GM10266 (cell line): Measurements from ENCODE around the gene LZTR1.
"Not testable (repeated sequence)": the region's sequence is repeated elsewhere in the genome, so short reads cannot be mapped to it uniquely, and the experiment has no call there.

ENCODE experiments used
- DNase-seq: peaks from one replicate; pipeline ENCODE4 v3.0.0; 2012; ENCODE audit errors: extremely low spot score
- TF ChIP-seq, protein P1 (sequence below): IDR thresholded peaks from 2 replicates; pipeline ENCODE4 v1.5.1; 2012; ENCODE audit warnings: mild to moderate bottlenecking, low read depth; ENCODE audit not compliant: control insufficient read depth, insufficient read depth; ENCODE audit errors: missing control alignments

The LZTR1 gene

DNA sequence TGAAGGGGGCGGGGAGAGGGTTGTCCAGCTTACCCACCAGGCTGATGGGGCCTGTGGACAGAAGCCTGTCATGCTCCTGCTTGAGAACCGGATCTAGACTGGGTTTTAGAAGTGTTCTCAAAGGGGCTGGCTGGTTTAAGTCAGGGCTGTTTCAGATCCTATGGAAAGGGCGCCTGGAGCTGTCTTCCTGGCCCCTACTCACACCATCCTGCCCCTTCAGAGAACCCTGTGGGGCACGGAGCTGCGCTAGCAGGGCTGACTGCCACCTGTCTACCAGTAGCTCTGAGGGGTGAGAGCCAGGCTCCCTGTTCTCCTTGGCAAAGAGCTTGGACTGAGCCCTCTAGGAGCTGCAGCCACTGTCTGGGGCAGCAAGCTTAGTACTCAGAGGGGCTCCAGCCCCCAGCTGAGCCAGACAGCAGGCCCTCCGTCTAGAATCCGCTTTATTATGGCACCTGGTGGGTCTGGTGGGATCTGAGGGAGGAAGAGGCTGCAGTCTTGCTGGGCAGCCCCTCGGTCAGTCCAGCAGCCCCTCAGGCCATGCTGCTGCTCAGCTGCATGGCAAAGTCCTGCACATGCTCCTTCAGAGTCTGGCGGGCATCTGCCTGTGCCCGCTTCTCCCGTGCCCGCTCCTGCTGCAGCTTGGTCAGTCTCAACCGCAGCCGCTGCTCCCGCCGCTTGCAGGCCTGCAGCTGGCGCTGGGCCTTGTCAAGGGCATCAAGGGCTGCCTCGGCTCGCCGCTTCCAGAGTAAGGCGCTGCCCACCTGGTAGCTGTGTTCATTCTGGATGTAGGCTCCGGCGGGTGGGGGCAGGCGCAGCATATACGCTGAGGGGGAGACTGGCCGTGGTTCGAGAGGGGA is 17.5 kb downstream of the LZTR1 start:
- no peak for DNase-seq

DNA sequence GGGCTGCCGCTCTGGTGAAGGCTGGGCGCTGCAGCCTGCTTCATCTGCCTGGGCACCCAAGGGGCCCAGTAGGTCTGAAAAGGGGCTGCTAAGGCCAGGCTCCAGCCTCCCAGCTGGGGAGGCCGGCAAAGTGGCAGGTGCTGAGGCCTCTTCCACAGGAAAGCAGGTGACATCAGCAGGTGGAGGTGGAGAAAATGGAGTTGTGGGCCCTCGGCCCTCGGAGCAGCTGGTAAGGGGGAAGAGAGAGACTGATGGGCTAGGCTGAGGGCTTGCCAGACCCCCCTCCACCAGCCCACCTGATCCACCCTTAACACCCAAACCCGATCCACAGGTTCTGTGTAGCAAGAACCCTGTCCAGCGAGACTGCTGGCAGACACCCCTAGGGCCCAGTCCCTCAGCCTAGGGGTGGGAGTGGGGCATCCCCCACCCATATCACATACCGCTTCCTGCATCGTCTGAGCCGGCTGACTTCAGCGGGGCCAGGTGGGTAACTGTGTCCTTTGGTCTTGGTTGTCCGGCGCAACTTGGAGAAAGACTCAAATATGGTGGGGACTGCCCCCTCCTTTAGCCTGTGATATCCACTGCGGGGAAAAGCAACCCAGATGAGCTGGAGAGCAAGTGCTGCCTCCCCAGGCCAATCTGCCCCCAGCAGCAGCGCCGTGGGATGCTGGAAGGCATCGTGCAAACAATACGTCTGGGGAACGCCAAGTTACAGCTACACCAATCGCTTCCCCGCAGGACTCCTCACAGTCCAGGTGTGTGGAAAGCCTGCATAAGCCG is 18.3 kb downstream of the LZTR1 start:
- no peak for DNase-seq
- TF ChIP-seq, protein P1, sequence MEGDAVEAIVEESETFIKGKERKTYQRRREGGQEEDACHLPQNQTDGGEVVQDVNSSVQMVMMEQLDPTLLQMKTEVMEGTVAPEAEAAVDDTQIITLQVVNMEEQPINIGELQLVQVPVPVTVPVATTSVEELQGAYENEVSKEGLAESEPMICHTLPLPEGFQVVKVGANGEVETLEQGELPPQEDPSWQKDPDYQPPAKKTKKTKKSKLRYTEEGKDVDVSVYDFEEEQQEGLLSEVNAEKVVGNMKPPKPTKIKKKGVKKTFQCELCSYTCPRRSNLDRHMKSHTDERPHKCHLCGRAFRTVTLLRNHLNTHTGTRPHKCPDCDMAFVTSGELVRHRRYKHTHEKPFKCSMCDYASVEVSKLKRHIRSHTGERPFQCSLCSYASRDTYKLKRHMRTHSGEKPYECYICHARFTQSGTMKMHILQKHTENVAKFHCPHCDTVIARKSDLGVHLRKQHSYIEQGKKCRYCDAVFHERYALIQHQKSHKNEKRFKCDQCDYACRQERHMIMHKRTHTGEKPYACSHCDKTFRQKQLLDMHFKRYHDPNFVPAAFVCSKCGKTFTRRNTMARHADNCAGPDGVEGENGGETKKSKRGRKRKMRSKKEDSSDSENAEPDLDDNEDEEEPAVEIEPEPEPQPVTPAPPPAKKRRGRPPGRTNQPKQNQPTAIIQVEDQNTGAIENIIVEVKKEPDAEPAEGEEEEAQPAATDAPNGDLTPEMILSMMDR: no peak

More for the DNA sequence above, 17.5 kb downstream of the LZTR1 start:
- TF ChIP-seq, protein P1: no peak

DNA sequence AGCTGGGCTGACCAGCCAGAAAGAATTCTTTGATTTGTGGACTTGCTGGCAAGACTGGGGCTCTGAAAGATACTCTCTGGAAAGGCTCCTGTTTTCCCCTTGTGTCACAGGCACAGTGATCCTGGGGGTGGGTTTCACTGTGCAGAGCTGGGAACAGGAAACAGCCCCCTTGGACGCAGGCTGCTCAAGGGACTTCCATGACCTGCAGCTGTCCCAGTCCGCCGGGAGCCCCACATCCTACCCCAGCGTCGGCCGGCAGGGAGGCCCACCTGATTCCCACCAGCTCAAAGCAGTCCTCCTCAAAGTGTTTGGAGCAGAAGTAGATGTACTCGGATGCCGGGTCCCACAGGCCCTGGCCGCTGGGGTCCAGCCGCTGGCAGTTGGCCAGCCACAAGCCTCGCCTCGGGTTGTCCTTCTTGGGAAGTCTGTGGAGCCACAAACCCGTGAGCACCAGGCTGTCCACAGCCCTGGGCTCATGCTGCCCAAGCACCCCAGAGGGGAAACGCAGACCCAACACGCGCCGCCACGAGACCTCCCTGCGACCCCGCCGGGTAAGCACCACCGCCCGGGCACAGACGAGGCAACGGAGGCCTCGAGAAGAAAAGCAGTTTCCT is 19.0 kb downstream of the LZTR1 start:
- no peak for DNase-seq
- TF ChIP-seq, protein P1: no peak

DNA sequence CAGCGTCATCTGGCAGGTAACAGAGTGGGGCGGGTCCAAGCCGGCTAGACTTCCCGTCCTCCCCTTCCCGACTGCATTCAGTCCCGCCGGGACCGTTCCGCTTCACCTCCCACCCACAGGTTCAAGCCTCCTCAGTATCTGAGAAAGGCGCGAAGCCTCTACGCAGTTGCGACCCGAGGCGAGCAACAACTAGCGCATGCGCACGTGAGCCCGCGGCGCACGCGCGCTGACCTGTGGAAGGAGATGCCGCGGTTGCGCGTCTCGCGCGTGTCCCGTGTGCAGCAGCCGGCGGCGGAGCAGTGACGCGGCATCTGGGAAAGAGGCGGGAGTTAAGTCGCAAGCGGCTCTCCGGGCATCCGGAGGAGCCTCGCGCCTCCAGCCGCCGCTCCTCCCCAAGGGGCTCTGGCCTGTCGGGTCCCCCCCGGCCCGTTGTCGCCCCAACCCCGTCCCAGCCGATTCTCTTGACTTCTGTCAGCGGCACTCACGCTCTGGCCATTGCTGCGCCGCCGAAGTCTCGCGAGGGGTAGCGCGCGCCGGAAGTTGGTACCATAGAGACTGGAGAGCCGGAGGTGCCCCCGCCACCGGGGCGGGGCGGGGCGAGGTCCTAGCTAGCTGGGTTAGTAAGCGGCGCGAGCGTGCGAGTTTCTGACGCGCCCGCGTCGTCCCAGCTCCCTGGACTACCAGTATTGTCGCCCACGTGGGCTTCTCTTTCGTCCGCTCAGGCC is 19.7 kb downstream of the LZTR1 start, which contains the start of gene THAP7:
TSS of gene THAP7 (minus strand) at position 518 of the 725 bp plus-strand sequence. CDS start at position 311, 207 bp downstream.
- TF ChIP-seq, protein P1: no peak
- DNase-seq: peak; percentile 94

DNA sequence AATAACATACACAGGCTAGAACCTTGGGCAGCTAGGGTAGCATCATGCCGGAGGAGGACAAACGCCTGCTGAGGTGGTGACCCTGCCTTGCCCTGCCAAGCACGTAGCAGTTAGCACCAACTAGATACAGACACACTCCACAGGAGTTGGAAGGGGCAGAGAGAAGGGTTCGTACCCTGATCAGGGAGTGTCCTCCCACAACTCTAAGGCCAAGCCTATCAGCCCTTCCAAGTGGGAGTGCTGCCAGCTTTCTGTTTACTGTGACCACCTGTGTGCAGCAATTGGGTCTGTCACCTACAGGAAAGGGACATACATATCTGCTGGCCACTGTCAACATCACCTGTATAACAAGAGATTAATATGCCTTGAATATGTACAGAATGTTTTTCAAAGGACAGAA is 21.7 kb downstream of the LZTR1 start:
- TF ChIP-seq, protein P1: no peak
- DNase-seq: no peak

DNA sequence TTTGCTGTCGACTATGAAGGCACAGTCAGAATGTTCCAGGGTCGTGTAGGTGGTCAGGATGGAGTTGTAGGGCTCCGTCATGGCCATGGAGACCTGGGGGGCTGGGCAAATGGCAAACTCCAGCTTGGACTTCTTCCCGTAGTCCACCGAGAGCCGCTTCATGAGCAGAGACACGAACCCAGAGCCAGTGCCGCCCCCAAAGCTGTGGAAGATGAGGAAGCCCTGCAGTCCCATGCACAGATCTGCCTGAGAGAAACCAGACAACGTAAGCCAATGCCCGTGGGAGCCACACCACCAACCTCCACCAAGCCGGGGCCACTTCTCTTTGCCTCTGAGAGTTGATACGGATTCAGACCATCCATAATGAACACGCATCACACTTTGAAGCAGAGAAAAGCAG is 27.1 kb downstream of the LZTR1 start:
- not testable (repeated sequence) for DNase-seq

DNA sequence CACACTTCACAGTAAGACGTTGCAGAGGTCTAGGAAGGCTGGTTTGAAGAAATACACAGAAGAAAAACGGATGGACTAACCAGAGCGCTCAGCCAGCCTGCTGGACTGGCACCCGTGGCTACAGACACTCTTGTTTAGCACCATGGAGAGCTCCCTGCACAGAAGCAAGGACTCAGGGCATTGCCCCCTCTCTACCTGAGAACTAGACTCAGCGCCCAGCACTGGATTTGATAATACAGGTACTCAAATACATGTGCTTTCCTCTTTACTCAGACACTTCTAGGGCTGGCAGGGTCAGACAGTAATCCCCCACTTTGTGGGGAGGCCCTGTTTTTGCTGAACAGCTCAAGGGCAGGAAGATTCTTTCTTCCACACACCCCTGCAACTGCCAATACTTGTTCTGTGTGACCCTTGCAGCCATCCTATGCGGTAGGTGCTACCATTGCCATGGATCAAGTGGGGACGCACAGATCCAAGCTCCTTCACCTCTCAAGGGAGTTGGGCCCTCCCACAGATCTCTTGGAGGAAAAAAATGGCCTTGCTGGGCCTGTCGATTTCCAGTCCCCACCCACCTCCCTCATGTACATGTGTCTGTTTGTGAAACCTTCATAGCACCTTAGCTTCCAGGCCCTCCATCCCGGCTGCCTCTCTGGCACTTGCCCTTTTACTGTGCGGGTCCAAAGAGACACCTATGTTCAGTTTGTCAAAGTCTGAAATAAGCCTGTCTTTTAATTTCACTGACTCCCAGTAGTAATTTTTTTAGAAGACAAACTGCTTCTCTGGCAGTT is 27.7 kb downstream of the LZTR1 start:
- TF ChIP-seq, protein P1: no peak
- DNase-seq: no peak
